Suprapubic skin (tissue), 4 donors: Measurements from ENCODE around the gene CUEDC1. TPM values are rescaled to one million over a fixed set of nuclear protein-coding genes. Genes with fewer than 3 reads are reported as not detected.

Source experiments
- DNase-seq, 2 donors: peaks; one replicate each; pipeline ENCODE4 v3.0.0-alpha.2; 2019; ENCODE audit warnings: low spot score in 2 of 2
- H3K27ac ChIP-seq: fragments of 200-600 bp; sonication (generic); one replicate; pipeline ENCODE4 v1.5.1; 2019
- H3K27me3 ChIP-seq: fragments of 200-600 bp; sonication (generic); one replicate; pipeline ENCODE4 v1.5.1; 2019
- H3K36me3 ChIP-seq: fragments of 200-600 bp; sonication (generic); one replicate; pipeline ENCODE4 v1.5.1; 2019
- H3K4me1 ChIP-seq: fragments of 200-600 bp; sonication (generic); one replicate; pipeline ENCODE4 v1.5.1; 2019
- H3K4me3 ChIP-seq: fragments of 200-600 bp; sonication (generic); one replicate; pipeline ENCODE4 v1.5.1; 2019; ENCODE audit warnings: mild to moderate bottlenecking
- H3K9me3 ChIP-seq: fragments of 200-600 bp; sonication (generic); one replicate; pipeline ENCODE4 v1.5.1; 2019
- EP300 ChIP-seq: sonication (generic); formaldehyde crosslinking; IDR thresholded peaks from one replicate; pipeline ENCODE4 v1.6.1; 2017; ENCODE audit warnings: antibody characterized with exemption
- POLR2A ChIP-seq, 2 donors: fragments of 450-650 bp; IDR thresholded peaks; one replicate each; pipeline ENCODE4 v1.6.1; 2017; ENCODE audit warnings: antibody characterized with exemption in 2 of 2, mild to moderate bottlenecking in 2 of 2, moderate library complexity in 2 of 2
- POLR2AphosphoS5 ChIP-seq, 3 donors: sonication (generic); formaldehyde crosslinking; IDR thresholded peaks; one replicate each; pipeline ENCODE4 v1.6.1; 2017; ENCODE audit warnings: antibody characterized with exemption in 3 of 3
- WGBS: methylation state at CpG from one replicate; pipeline ENCODE4 v1.1.5; 2018; 5-methylcytosine and 5-hydroxymethylcytosine counted together
- total RNA-seq, 4 donors: library from RNA; depleted of rRNA; stranded (reverse); fragments of >200 nt; gene quantifications; one replicate each; pipeline ENCODE4 v1.1.0, GENCODE V29; 2016
- TF ChIP-seq, protein P1 (sequence below), 2 donors: fragments of 200-600 bp in 1 of 2; fragments of 450-650 bp in 1 of 2; sonication (generic) in 1 of 2; IDR thresholded peaks; one replicate each; pipeline ENCODE4 v1.5.1; 2016 to 2019; ENCODE audit warnings: antibody characterized with exemption in 2 of 2, mild to moderate bottlenecking in 1 of 2, moderate library complexity in 1 of 2

CUEDC1 gene
- total RNA-seq, 4 donors from 2014 or later = 5.1 to 34.2 (median 12.8) TPM

DNA sequence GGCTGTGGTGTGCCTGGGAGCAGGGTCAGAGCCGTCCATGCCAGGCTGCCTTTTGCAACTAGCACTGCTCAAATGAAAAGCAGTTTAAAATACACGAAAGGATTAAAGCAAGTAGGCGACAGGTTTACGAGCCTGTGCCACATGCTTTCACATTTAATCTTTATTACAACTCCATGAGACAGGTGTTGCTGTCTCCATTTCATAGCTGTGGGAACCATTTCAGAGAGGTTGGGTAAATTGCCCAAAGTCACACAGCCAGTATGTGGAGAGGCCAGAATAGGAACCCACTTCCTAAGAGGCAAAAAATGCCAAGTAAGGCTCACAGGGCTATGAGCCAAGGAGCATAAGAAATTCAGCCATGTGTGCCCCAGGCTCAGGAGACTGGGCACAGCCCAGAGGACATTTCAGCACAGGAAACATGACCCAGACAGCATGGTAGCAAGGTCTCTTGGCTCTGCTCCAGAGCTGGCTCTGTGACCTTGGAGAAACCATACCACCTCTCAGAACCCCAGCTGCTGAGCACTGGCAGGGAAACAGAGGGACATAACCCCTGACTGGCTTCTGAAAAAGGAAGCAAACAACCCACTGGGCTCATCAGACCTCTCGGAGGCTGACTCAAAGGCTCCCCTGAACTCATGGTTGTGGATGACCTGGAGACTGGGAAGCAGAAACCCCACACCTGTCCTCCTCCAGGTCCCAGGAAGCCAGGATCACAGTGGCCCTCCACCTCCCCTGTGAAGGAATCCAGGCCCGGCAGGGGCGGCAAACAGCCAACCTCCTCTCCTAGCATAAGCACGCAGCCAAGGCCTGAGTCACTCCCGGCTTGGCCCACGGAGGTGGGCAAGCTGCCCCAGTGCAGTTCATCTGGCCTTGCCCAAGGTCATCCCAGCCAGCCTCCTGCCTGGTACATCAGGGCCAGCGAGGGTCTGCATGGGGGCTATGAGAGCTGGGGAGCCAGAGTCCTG is 65.0 kb downstream of the CUEDC1 start:
- Histone ChIP-seq H3K27me3 (no peaks in the 10 kb centered on the region), H3K9me3 (no peaks in the 10 kb centered on the region), H3K27ac (peak overlapping the region; percentile 56), H3K4me3 (no peak overlapping the region), H3K4me1 (peaks cover 66% of the 10 kb centered on the region), H3K36me3 (peaks cover 1% of the 10 kb centered on the region)
- WGBS = 33% methylated on average over 7 of the region's 11 CpGs
- TF ChIP-seq, protein P1, sequence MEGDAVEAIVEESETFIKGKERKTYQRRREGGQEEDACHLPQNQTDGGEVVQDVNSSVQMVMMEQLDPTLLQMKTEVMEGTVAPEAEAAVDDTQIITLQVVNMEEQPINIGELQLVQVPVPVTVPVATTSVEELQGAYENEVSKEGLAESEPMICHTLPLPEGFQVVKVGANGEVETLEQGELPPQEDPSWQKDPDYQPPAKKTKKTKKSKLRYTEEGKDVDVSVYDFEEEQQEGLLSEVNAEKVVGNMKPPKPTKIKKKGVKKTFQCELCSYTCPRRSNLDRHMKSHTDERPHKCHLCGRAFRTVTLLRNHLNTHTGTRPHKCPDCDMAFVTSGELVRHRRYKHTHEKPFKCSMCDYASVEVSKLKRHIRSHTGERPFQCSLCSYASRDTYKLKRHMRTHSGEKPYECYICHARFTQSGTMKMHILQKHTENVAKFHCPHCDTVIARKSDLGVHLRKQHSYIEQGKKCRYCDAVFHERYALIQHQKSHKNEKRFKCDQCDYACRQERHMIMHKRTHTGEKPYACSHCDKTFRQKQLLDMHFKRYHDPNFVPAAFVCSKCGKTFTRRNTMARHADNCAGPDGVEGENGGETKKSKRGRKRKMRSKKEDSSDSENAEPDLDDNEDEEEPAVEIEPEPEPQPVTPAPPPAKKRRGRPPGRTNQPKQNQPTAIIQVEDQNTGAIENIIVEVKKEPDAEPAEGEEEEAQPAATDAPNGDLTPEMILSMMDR (IDR thresholded peaks at IDR 0.05) = no peak
- TF ChIP-seq POLR2AphosphoS5 (IDR thresholded peaks at IDR 0.05) = peak in 1 of 3 donors; percentile 64
- DNase-seq = peak; percentile 87 to 89

DNA sequence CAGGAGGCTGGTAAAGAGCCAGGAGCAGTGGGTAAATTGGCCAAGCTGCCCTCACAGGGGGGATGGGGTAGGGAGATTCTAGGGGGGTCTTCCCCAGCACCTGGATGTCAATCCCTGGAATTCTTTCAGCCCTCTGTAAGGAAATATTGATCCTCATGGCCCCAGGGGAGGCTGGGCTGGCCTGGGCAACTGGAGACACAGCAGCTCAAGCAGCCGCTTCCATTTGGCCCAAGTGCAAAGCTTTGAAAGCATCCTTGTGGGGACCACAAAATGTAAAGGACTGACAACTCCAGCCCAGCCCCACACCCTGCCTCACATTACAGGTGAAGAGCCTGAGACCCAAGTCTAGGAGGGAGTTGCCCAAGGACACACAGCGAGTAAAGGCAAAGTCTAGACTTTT is 66.0 kb downstream of the CUEDC1 start:
- H3K9me3 ChIP-seq = no peaks in the 10 kb centered on the region
- WGBS = 100% methylated on average over 2 of the region's 2 CpGs
- TF ChIP-seq POLR2A (IDR thresholded peaks at IDR 0.05) = no peak
- TF ChIP-seq, protein P1 (IDR thresholded peaks at IDR 0.05) = no peak
- no peak for TF ChIP-seq EP300
- no peak for TF ChIP-seq POLR2AphosphoS5 (IDR thresholded peaks at IDR 0.05)
- H3K27me3 ChIP-seq = no peaks in the 10 kb centered on the region
- peaks cover 9% of the 10 kb centered on the region for H3K36me3 ChIP-seq
- DNase-seq = no peak
- H3K27ac ChIP-seq = peak overlapping the region; percentile 33
- peaks cover 58% of the 10 kb centered on the region for H3K4me1 ChIP-seq
- H3K4me3 ChIP-seq = no peak overlapping the region

DNA sequence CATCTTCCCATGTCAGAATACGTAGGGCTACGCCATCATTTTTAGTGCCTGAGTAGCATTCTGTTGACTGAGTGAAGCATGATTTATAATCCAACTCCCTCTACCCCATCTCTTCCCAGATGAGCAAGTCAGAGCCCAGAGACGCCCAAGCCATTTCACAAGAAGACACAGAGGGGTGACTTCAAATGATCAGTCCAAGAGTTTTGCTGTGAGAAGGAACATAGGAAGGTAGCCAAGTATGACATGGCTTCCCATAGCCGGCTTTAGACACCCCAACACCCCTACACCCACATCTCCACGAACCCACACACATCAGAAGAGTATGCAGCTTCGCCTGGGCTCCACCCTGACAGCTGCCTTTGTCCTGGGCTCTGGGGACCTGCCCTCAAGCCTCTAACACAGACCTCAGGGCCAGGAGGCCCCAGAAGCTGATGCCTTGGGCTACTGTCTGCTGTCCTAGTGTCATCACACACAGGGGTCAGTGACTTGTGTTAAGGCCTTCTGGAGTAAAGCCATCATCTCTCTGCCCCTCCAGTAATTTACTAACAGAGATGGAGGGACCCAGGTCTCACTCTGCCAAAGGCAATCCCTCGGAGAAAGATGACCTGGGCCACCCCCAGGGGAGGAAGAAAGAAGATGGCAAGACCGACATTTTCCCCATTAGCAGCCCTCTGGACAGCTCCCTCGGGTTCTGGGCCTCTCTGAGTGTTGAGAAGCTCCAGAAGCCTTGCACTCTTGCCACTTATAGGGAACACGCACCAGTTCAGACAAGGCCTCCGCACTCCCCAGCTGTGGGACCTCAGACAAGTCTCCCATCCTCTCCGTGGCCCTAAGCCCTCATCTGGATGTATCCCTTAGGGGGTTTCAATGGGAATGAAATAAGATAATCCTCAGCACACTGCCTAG is 66.6 kb downstream of the CUEDC1 start:
- WGBS = 78% methylated on average over 12 of the region's 12 CpGs
- Histone ChIP-seq H3K36me3 (peaks cover 9% of the 10 kb centered on the region), H3K4me3 (no peak overlapping the region), H3K9me3 (no peaks in the 10 kb centered on the region), H3K27ac (peak overlapping the region; percentile 33), H3K27me3 (no peaks in the 10 kb centered on the region), H3K4me1 (peaks cover 51% of the 10 kb centered on the region)
- no peak for DNase-seq
- TF ChIP-seq, protein P1 (IDR thresholded peaks at IDR 0.05) = no peak
- TF ChIP-seq POLR2A (IDR thresholded peaks at IDR 0.05) = no peak
- TF ChIP-seq POLR2AphosphoS5 (IDR thresholded peaks at IDR 0.05) = no peak
- no peak for TF ChIP-seq EP300

GRCh38 chr17:57887161-57887560 is 68.1 kb downstream of the CUEDC1 start:
- no peak overlapping the region for H3K4me3 ChIP-seq
- H3K4me1 ChIP-seq = peaks cover 37% of the 10 kb centered on the region
- H3K36me3 ChIP-seq = peaks cover 9% of the 10 kb centered on the region
- WGBS = 89% methylated on average over 4 of the region's 4 CpGs
- no peak for DNase-seq
- no peak overlapping the region for H3K27ac ChIP-seq
- TF ChIP-seq POLR2AphosphoS5 (IDR thresholded peaks at IDR 0.05) (no peak), EP300 (no peak), POLR2A (IDR thresholded peaks at IDR 0.05) (no peak)
- TF ChIP-seq, protein P1 (IDR thresholded peaks at IDR 0.05) = no peak
- no peaks in the 10 kb centered on the region for H3K9me3 ChIP-seq
- H3K27me3 ChIP-seq = no peaks in the 10 kb centered on the region
